ENCODE results near the gene MOK. TPM values are rescaled to one million over a fixed set of nuclear protein-coding genes. Genes with fewer than 3 reads are reported as not detected.

Gene MOK
- total RNA-seq, 2 experiments from 2014 or later, result 6.2 to 6.6 TPM

DNA sequence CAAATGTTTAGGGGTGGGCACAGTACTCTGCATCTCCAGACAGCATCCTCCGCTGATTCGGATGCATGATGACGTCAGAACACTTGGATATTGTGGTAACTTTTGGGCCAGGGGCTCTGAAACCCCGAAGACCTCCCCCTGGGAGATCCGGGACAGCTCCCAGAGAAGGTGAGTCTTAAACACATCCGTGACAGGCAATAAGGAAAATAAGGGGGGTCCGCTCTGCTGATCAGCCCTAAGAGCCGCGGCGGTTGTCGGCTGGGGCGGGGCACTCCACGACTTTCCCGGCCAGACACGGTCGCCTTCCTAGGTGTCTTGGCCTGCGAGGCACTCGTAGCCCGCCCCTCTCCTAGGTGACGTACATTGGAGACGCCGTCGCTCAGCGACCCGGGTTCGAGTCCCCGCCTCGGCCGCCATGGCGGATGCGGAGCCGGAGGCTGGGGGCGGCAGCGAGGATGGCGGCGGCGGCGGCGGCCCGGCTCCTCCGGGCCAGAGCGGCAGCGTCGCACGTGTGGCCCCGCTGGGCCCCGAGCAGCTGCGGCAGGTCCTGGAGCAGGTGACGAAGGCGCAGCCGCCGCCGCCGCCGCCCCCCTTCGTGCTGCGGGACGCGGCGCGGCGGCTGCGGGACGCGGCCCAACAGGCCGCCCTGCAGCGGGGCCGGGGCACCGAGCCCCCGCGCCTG, 14.5 kb upstream of the MOK start, which contains the start of gene ZNF839:
Gene ZNF839, plus strand, starts transcription at position 396 of the 682 bp plus-strand sequence. Its CDS starts 20 bp downstream, at position 416.
- peak; percentile 96 for DNase-seq
- no peaks in the 10 kb centered on the region for H3K9me3 Mint-ChIP-seq
- H3K27me3 Mint-ChIP-seq, result no peaks in the 10 kb centered on the region
- POLR2A ChIA-PET, result interaction anchor here (0.9 to 2.5 kb wide), 6 partner anchors 9 to 231 kb away, joined by 3 to 10 read pairs (median 4); partner anchors contain the start of genes CINP and TECPR2
- TF ChIP-seq, protein P1, sequence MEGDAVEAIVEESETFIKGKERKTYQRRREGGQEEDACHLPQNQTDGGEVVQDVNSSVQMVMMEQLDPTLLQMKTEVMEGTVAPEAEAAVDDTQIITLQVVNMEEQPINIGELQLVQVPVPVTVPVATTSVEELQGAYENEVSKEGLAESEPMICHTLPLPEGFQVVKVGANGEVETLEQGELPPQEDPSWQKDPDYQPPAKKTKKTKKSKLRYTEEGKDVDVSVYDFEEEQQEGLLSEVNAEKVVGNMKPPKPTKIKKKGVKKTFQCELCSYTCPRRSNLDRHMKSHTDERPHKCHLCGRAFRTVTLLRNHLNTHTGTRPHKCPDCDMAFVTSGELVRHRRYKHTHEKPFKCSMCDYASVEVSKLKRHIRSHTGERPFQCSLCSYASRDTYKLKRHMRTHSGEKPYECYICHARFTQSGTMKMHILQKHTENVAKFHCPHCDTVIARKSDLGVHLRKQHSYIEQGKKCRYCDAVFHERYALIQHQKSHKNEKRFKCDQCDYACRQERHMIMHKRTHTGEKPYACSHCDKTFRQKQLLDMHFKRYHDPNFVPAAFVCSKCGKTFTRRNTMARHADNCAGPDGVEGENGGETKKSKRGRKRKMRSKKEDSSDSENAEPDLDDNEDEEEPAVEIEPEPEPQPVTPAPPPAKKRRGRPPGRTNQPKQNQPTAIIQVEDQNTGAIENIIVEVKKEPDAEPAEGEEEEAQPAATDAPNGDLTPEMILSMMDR (IDR thresholded peaks at IDR 0.05), result no peak
- peak; percentile 76 for ATAC-seq
- peaks cover 41% of the 10 kb centered on the region for H3K4me1 Mint-ChIP-seq (ENCODE audit: low read depth)
- peaks cover 2% of the 10 kb centered on the region for H3K36me3 Mint-ChIP-seq (ENCODE audit: low read depth)
- peak within 1 kb of the TSS; percentile 96 for H3K4me3 Mint-ChIP-seq
- CTCF ChIA-PET, result interaction anchor here (1.3 to 1.8 kb wide), 4 partner anchors 11 to 196 kb away, joined by 3 to 6 read pairs (median 4); partner anchors contain the start of gene MOK
- intact Hi-C loops (cut with micrococcal nuclease), result no loop called here
- peak within 1 kb of the TSS; percentile 95 for H3K27ac Mint-ChIP-seq

DNA sequence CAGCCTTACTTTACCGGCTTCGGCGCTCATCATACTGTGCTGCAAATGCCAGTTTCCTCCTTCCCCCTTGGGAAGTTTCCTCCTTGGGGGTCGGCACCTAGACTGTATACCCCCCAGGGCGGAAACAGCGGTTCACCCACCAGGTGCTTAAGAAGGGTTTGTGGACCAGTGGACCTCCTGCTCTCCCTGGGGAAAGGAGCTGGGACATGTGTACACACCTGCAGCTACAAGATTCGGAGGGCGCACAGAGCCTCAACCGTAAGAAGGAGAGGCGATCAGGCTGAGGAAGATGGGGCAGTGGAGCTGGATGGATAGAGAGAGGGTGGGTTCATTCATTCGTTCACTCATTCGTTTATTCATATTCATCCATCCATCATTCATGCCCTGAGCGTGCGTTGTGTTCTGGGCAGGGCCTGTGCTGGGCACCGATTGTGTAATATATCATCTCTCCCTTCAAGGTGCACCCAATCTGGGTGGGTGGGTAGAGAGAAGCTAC, 13.9 kb upstream of the MOK start:
- ChIA-PET POLR2A (interaction anchor here (1.1 to 2.5 kb wide), 3 partner anchors 10 to 230 kb away, joined by 3 to 6 read pairs (median 3); no protein-coding TSS in a partner anchor), CTCF (interaction anchor here (1.3 to 1.7 kb wide), 3 partner anchors 10 to 197 kb away, joined by 3 to 6 read pairs (median 4); partner anchors contain the start of gene MOK)
- TF ChIP-seq, protein P1 (IDR thresholded peaks at IDR 0.05), result no peak
- H3K27ac Mint-ChIP-seq, result peak overlapping the region; percentile 95
- H3K9me3 Mint-ChIP-seq, result no peaks in the 10 kb centered on the region
- no peak for DNase-seq
- H3K4me3 Mint-ChIP-seq, result peak overlapping the region; percentile 96
- peaks cover 45% of the 10 kb centered on the region for H3K4me1 Mint-ChIP-seq (ENCODE audit: low read depth)
- intact Hi-C loops (cut with micrococcal nuclease), result no loop called here
- H3K27me3 Mint-ChIP-seq, result no peaks in the 10 kb centered on the region
- H3K36me3 Mint-ChIP-seq (ENCODE audit: low read depth), result peaks cover 2% of the 10 kb centered on the region
- peak; percentile 5 for ATAC-seq

DNA sequence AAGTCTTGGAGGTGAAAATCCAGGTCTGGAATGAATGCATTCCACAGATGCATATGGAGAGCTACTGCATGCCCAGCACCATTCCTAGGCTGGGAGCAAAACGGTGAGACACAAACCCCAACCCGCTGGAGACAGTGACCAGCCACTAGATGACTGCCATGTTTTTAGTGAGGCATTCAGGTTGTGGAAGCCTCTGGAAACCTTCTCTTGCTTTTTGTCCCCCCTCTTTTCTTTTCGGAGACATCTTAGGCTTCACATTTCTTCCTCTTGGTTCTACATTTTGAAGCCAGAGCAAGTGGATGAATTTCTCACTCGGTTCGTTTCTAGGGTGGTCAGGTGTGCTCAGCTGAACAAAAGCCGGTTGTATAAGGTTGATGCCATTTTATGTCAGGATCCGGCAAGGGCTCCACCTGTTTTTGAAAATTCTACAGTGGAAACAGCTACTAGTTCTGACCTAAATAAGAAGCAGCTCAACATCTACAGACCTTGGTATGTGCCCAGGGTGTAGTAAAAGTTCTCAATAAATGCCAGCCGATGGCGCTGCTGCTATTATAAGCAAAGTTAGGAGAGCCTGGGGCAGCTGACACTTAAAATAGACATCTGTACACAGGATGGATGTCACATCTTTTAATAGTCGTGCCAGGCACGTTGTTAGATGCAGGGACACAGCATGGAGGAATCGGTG, 12.7 kb upstream of the MOK start:
- peaks cover 49% of the 10 kb centered on the region for H3K4me1 Mint-ChIP-seq (ENCODE audit: low read depth)
- H3K9me3 Mint-ChIP-seq, result no peaks in the 10 kb centered on the region

DNA sequence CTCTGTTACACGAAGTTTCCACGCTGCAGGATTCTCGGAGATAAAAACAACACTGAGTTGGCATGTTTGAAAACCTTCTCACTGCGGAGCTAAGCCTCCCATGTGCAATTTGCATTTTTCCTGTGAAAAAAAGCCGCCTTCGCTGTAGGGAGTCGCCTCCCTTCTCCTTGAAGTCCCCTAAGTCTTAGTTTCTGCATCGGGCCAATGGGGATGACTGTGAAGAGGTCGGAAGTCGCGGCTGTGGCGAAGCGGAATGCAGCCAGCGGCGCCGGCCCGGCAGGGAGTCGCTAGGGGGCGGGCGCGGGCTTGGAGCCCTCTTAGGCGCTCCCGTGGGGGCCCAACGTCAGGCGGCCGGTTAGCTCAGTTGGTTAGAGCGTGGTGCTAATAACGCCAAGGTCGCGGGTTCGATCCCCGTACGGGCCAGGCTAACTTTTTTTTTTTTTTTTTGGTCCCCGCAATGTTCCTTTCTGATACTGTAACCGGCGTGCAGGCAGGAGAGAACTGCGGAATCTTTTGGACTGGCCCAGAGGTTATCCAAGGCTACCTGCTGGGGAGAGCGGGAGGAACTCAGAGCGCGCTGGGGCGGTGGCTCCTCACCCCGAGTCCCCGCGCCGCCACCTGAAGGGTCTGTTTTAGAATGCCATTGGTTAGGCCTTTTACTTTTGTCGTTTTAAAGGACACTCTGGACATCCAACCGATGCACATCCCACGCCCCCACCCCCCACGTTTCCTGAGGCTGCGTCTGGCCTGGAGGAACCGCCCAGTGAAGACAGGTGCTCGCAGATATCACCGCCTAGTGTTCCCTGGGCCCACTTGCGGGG, 12.0 kb upstream of the MOK start:
- Mint-ChIP-seq H3K4me3 (peak overlapping the region; percentile 96), H3K4me1 (ENCODE audit: low read depth) (peaks cover 47% of the 10 kb centered on the region), H3K27me3 (no peaks in the 10 kb centered on the region), H3K27ac (peak overlapping the region; percentile 84), H3K36me3 (ENCODE audit: low read depth) (no peaks in the 10 kb centered on the region), H3K9me3 (no peaks in the 10 kb centered on the region)
- CTCF ChIA-PET, result interaction anchor here (0.7 to 2.1 kb wide), 7 partner anchors 9 to 361 kb away, joined by 3 to 10 read pairs (median 4); partner anchors contain the start of genes DYNC1H1 and MOK
- TF ChIP-seq, protein P1 (IDR thresholded peaks at IDR 0.05), result peak; percentile 65
- POLR2A ChIA-PET, result interaction anchor here (0.7 to 1.2 kb wide), 7 partner anchors 12 to 229 kb away, joined by 3 to 6 read pairs (median 3); partner anchors contain the start of genes CINP and TECPR2
- intact Hi-C loops (cut with micrococcal nuclease), result loop anchor here (2.0 kb wide), 1 partner anchor 352 kb away; the partner anchor contains the start of gene DYNC1H1
- DNase-seq (peak; percentile 94), ATAC-seq (peak; percentile 62)

More for the DNA sequence above, 12.7 kb upstream of the MOK start:
- TF ChIP-seq, protein P1 (IDR thresholded peaks at IDR 0.05), result peak; percentile 4
- POLR2A ChIA-PET, result interaction anchor here (0.9 to 2.5 kb wide), 4 partner anchors 45 to 277 kb away, joined by 3 to 6 read pairs (median 4); partner anchors contain the start of genes CINP and TECPR2
- ATAC-seq, result no peak
- Mint-ChIP-seq H3K27me3 (no peaks in the 10 kb centered on the region), H3K4me3 (peak overlapping the region; percentile 96), H3K27ac (peak overlapping the region; percentile 95), H3K36me3 (ENCODE audit: low read depth) (no peaks in the 10 kb centered on the region)
- DNase-seq, result peak; percentile 77
- CTCF ChIA-PET, result interaction anchor here (0.7 to 2.1 kb wide), 8 partner anchors 9 to 354 kb away, joined by 3 to 10 read pairs (median 4); partner anchors contain the start of genes DYNC1H1 and MOK
- intact Hi-C loops (cut with micrococcal nuclease), result loop anchor here (2.0 kb wide), 1 partner anchor 353 kb away; the partner anchor contains the start of gene DYNC1H1
